ENCODE measurements around the gene ARSK. TPM values are rescaled to one million over a fixed set of nuclear protein-coding genes. Genes with fewer than 3 reads are reported as not detected.

The ARSK gene
- total and polyA plus RNA-seq, 2 of the 13 experiments (the other 11 are each of a cell fraction or from before 2014, with no cell fraction given): 7.9 TPM

DNA sequence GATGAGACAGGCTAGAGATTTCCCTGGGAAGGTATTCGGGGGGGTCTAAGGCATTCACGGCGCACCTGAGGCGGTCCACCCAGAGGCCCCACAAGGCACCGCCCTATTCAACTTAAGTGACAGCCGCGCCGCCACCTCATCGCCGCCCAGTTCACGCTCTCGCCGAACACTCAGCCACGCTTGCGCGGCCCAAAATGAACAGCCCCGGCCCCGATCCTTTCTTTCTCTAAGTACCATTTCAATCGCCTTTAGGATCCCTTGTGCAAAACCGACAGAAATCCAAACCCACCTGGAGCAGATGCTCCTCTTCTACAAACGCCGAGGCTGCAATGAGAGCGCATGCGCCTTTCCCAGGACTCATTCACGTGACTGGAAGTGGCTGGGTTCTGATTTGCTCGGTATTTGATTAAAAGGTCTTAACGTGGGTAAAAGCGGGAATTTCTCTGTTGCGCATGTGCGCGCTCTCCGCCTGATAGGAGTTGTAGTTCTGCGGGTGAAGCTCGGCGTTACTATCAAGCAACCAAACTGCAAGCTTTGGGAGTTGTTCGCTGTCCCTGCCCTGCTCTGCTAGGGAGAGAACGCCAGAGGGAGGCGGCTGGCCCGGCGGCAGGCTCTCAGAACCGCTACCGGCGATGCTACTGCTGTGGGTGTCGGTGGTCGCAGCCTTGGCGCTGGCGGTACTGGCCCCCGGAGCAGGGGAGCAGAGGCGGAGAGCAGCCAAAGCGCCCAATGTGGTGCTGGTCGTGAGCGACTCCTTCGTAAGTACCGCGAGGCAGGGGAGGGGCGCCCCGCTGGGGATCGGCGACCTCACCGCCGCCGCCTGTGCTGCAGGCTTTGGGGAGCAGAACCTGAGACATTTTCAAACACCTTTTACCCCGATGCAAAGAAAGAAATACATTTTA, at the start of gene ARSK, which contains the start of gene SKIC3 (continued):
- no peak for TF ChIP-seq ZSCAN12 (CRISPR knock-in tag; IDR thresholded peaks at IDR 0.05)
- no peak; the same call in none of the 2 replicates for TF ChIP-seq NFYB (CRISPR knock-in tag; IDR thresholded peaks at IDR 0.05)
- TF ChIP-seq, protein P1, sequence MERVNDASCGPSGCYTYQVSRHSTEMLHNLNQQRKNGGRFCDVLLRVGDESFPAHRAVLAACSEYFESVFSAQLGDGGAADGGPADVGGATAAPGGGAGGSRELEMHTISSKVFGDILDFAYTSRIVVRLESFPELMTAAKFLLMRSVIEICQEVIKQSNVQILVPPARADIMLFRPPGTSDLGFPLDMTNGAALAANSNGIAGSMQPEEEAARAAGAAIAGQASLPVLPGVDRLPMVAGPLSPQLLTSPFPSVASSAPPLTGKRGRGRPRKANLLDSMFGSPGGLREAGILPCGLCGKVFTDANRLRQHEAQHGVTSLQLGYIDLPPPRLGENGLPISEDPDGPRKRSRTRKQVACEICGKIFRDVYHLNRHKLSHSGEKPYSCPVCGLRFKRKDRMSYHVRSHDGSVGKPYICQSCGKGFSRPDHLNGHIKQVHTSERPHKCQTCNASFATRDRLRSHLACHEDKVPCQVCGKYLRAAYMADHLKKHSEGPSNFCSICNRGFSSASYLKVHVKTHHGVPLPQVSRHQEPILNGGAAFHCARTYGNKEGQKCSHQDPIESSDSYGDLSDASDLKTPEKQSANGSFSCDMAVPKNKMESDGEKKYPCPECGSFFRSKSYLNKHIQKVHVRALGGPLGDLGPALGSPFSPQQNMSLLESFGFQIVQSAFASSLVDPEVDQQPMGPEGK (CRISPR knock-in tag; IDR thresholded peaks at IDR 0.05): peak; percentile 69
- TF ChIP-seq SALL2 (CRISPR knock-in tag; IDR thresholded peaks at IDR 0.05): no peak; the same call in 1 of the 2 replicates
- no peak for TF ChIP-seq PAF1 (CRISPR knock-in tag; IDR thresholded peaks at IDR 0.05)
- no peak for TF ChIP-seq ZFP41 (CRISPR knock-in tag; IDR thresholded peaks at IDR 0.05; ENCODE audit: borderline replicate concordance)
- peak; percentile 80 for TF ChIP-seq PHF8 (CRISPR knock-in tag; IDR thresholded peaks at IDR 0.05)
- TF ChIP-seq SCMH1 (CRISPR knock-in tag; IDR thresholded peaks at IDR 0.05; ENCODE audit: borderline replicate concordance): no peak
- TF ChIP-seq PPARG (CRISPR knock-in tag; conservative IDR thresholded peaks at IDR 0.05): peak; percentile 54
- TF ChIP-seq, protein P2, sequence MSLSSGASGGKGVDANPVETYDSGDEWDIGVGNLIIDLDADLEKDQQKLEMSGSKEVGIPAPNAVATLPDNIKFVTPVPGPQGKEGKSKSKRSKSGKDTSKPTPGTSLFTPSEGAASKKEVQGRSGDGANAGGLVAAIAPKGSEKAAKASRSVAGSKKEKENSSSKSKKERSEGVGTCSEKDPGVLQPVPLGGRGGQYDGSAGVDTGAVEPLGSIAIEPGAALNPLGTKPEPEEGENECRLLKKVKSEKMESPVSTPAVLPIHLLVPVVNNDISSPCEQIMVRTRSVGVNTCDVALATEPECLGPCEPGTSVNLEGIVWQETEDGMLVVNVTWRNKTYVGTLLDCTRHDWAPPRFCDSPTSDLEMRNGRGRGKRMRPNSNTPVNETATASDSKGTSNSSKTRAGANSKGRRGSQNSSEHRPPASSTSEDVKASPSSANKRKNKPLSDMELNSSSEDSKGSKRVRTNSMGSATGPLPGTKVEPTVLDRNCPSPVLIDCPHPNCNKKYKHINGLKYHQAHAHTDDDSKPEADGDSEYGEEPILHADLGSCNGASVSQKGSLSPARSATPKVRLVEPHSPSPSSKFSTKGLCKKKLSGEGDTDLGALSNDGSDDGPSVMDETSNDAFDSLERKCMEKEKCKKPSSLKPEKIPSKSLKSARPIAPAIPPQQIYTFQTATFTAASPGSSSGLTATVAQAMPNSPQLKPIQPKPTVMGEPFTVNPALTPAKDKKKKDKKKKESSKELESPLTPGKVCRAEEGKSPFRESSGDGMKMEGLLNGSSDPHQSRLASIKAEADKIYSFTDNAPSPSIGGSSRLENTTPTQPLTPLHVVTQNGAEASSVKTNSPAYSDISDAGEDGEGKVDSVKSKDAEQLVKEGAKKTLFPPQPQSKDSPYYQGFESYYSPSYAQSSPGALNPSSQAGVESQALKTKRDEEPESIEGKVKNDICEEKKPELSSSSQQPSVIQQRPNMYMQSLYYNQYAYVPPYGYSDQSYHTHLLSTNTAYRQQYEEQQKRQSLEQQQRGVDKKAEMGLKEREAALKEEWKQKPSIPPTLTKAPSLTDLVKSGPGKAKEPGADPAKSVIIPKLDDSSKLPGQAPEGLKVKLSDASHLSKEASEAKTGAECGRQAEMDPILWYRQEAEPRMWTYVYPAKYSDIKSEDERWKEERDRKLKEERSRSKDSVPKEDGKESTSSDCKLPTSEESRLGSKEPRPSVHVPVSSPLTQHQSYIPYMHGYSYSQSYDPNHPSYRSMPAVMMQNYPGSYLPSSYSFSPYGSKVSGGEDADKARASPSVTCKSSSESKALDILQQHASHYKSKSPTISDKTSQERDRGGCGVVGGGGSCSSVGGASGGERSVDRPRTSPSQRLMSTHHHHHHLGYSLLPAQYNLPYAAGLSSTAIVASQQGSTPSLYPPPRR (CRISPR knock-in tag; IDR thresholded peaks at IDR 0.05; ENCODE audit: borderline replicate concordance): no peak
- 0 out of 4 replicates have a peak, but pooled peaks of 1 of the 2 experiments have one; percentile 16 for TF ChIP-seq NR2F1 (CRISPR knock-in tag; IDR thresholded peaks at IDR 0.05)
- peak; percentile 60; the same call in 1 of the 2 replicates for TF ChIP-seq RAD21 (CRISPR knock-in tag; IDR thresholded peaks at IDR 0.05)
- no peak for TF ChIP-seq NFE2L2 (IDR thresholded peaks at IDR 0.05; ENCODE audit: low read length)
- TF ChIP-seq ZNF75D (CRISPR knock-in tag; IDR thresholded peaks at IDR 0.05; ENCODE audit: borderline replicate concordance): no peak
- TF ChIP-seq ZNF879 (CRISPR knock-in tag; IDR thresholded peaks at IDR 0.05): no peak
- TF ChIP-seq ZNF317 (CRISPR knock-in tag; IDR thresholded peaks at IDR 0.05): no peak
- TF ChIP-seq ZNF274 (CRISPR knock-in tag; IDR thresholded peaks at IDR 0.05): no peak
- TF ChIP-seq HDAC2 (CRISPR knock-in tag; IDR thresholded peaks at IDR 0.05): peak; percentile 72
- TF ChIP-seq ZNF550 (CRISPR knock-in tag; IDR thresholded peaks at IDR 0.05; ENCODE audit: borderline replicate concordance): no peak
- peak; percentile 28; the same call in 1 of the 2 replicates for TF ChIP-seq ZNF263 (CRISPR knock-in tag; IDR thresholded peaks at IDR 0.05)
- no peak; the same call in 1 of the 2 replicates for TF ChIP-seq ZNF598 (CRISPR knock-in tag; IDR thresholded peaks at IDR 0.05; ENCODE audit: borderline replicate concordance)
- no peak for TF ChIP-seq ZKSCAN5 (CRISPR knock-in tag; IDR thresholded peaks at IDR 0.05)
- no peak for TF ChIP-seq SATB2 (CRISPR knock-in tag; IDR thresholded peaks at IDR 0.05)

Data from HepG2 (cell line).